Activated CD8-positive, alpha-beta memory T cell treated with anti-CD3 and anti-CD28 coated beads, Interleukin-2, amount 50 U/mL, for 1 hour (primary cell): Measurements from ENCODE around the gene NDUFB8.

Experiments used
- DNase-seq: peaks from one replicate; pipeline ENCODE4 v3.0.0-alpha.2; 2020; ENCODE audit errors: extremely low read depth

NDUFB8 gene

GRCh38 chr10:100507357-100507732 lies 22.3 kb downstream of the NDUFB8 start:
- DNase-seq = no peak

GRCh38 chr10:100506596-100507356 lies 22.9 kb downstream of the NDUFB8 start:
- DNase-seq = no peak

- DNase-seq = no peak
Observed at GRCh38 chr10:100505164-100505563, 24.5 kb downstream of the NDUFB8 start.

GRCh38 chr10:100504096-100504495 lies 25.6 kb downstream of the NDUFB8 start:
- no peak for DNase-seq

GRCh38 chr10:100502926-100503494 lies 26.7 kb downstream of the NDUFB8 start:
- no peak for DNase-seq

GRCh38 chr10:100501423-100501822 lies 28.2 kb downstream of the NDUFB8 start:
- DNase-seq = no peak

GRCh38 chr10:100498059-100498458 lies 31.6 kb downstream of the NDUFB8 start:
- DNase-seq = no peak

- DNase-seq = no peak
Observed at GRCh38 chr10:100496567-100496966, 33.1 kb downstream of the NDUFB8 start.

- no peak for DNase-seq
Observed at GRCh38 chr10:100490531-100490930, 39.1 kb downstream of the NDUFB8 start.

GRCh38 chr10:100489396-100489795 lies 40.3 kb downstream of the NDUFB8 start:
- DNase-seq = no peak

- no peak for DNase-seq
Observed at GRCh38 chr10:100487529-100487928, 42.1 kb downstream of the NDUFB8 start.

- DNase-seq = no peak
Observed at GRCh38 chr10:100485801-100486495, 43.7 kb downstream of the NDUFB8 start.

GRCh38 chr10:100485366-100485765 lies 44.3 kb downstream of the NDUFB8 start:
- DNase-seq = no peak

GRCh38 chr10:100483876-100484666 lies 45.6 kb downstream of the NDUFB8 start:
- DNase-seq = no peak

- DNase-seq = no peak
Observed at GRCh38 chr10:100482834-100483185, 46.9 kb downstream of the NDUFB8 start.

- peak; percentile 19 for DNase-seq
Observed at GRCh38 chr10:100482181-100482833, 47.4 kb downstream of the NDUFB8 start.

GRCh38 chr10:100481462-100482081 lies 48.1 kb downstream of the NDUFB8 start:
- DNase-seq = peak; percentile 68

GRCh38 chr10:100480002-100480401 lies 49.7 kb downstream of the NDUFB8 start:
- no peak for DNase-seq

- no peak for DNase-seq
Observed at GRCh38 chr10:100479037-100479436, 50.6 kb downstream of the NDUFB8 start.

- no peak for DNase-seq
Observed at GRCh38 chr10:100477970-100478369, 51.7 kb downstream of the NDUFB8 start.
